Cardiac muscle cell (in vitro differentiated cells and primary cell): ENCODE measurements around the gene INSC. TPM values are rescaled to one million over a fixed set of nuclear protein-coding genes. Genes with fewer than 3 reads are reported as not detected.

Experiments used
- DNase-seq, 2 donors: peaks; one replicate each; pipeline versions ENCODE4 v3.0.0 to v3.0.0-alpha.2; 2010 to 2017; ENCODE audit warnings: low read depth in 1 of 2, low spot score in 1 of 2
- H3K27ac ChIP-seq: fragments of 200-600 bp; sonication (generic); 2 replicates; pipeline ENCODE4 v1.5.1; 2016
- H3K27me3 ChIP-seq: fragments of 200-600 bp; sonication (generic); 2 replicates; pipeline ENCODE4 v1.6.0; 2016; ENCODE audit warnings: control low read depth
- H3K36me3 ChIP-seq: fragments of 200-600 bp; sonication (generic); 2 replicates; pipeline ENCODE4 v1.5.1; 2016; ENCODE audit warnings: control low read depth
- H3K4me1 ChIP-seq: fragments of 200-600 bp; sonication (generic); 2 replicates; pipeline ENCODE4 v1.8.1; 2017; ENCODE audit warnings: low read depth, mild to moderate bottlenecking, mixed run types
- H3K4me3 ChIP-seq: fragments of 200-600 bp; sonication (generic); 2 replicates; pipeline ENCODE4 v1.5.1; 2016; ENCODE audit warnings: mild to moderate bottlenecking
- H3K9me3 ChIP-seq: fragments of 200-600 bp; sonication (generic); 2 replicates; pipeline ENCODE4 v1.5.1; 2017; ENCODE audit warnings: low read depth, mild to moderate bottlenecking, control low read depth
- polyA plus RNA-seq: library from polyadenylated mRNA; unstranded; fragments of >200 nt; fragmentation: Nextera tagmentation; extraction: Ambion mirVana; gene quantifications from 2 replicates; pipeline ENCODE4 v1.2.1, GENCODE V29; 2016
- total RNA-seq: library from RNA; depleted of rRNA; stranded (reverse); fragments of >200 nt; gene quantifications from 2 replicates; pipeline ENCODE4 v1.2.3, GENCODE V29; 2016
- TF ChIP-seq, protein P1 (sequence below): IDR thresholded peaks from 2 replicates; pipeline ENCODE4 v1.5.1; 2012; ENCODE audit warnings: low read depth, mild to moderate bottlenecking, low read length

The INSC gene
- total and polyA plus RNA-seq, 2 experiments from 2014 or later: not detected

DNA sequence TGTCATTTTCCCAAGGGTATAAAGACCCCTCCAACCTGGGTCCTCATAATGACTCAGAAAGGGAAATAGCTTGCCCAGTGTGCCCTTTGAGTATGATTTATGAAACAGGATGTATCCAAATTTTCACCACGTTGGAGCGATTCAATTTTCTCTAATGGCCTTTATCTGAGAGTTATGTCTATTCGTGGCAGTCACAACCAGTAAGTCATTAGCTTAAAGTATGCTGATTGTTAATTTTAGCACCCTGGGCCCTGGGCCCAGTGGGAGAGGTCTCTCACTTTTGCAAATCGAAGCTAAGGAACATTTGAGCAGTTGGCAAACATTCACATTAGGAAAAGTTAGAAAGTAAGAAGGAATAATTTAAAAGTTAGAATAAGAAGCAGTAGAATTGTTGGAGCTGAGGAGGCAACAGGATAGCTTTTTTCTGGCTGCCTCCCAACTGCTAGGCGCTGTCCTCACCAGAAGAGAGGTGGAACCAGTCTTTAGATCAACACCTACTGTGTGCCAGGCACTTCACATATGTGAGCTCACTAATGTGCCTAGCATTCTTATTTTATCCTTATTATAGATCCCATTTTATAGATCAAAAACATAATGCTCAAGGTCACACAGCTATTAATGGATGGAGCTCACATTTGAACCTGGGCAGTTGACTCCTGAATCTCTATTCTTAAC lies 24.5 kb downstream of the INSC start:
- H3K36me3 ChIP-seq: no peaks in the 10 kb centered on the region
- H3K4me3 ChIP-seq: no peak overlapping the region
- H3K27me3 ChIP-seq: no peaks in the 10 kb centered on the region
- no peak overlapping the region for H3K27ac ChIP-seq
- TF ChIP-seq, protein P1, sequence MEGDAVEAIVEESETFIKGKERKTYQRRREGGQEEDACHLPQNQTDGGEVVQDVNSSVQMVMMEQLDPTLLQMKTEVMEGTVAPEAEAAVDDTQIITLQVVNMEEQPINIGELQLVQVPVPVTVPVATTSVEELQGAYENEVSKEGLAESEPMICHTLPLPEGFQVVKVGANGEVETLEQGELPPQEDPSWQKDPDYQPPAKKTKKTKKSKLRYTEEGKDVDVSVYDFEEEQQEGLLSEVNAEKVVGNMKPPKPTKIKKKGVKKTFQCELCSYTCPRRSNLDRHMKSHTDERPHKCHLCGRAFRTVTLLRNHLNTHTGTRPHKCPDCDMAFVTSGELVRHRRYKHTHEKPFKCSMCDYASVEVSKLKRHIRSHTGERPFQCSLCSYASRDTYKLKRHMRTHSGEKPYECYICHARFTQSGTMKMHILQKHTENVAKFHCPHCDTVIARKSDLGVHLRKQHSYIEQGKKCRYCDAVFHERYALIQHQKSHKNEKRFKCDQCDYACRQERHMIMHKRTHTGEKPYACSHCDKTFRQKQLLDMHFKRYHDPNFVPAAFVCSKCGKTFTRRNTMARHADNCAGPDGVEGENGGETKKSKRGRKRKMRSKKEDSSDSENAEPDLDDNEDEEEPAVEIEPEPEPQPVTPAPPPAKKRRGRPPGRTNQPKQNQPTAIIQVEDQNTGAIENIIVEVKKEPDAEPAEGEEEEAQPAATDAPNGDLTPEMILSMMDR: no peak
- no peaks in the 10 kb centered on the region for H3K9me3 ChIP-seq
- DNase-seq: no peak
- no peaks in the 10 kb centered on the region for H3K4me1 ChIP-seq

DNA sequence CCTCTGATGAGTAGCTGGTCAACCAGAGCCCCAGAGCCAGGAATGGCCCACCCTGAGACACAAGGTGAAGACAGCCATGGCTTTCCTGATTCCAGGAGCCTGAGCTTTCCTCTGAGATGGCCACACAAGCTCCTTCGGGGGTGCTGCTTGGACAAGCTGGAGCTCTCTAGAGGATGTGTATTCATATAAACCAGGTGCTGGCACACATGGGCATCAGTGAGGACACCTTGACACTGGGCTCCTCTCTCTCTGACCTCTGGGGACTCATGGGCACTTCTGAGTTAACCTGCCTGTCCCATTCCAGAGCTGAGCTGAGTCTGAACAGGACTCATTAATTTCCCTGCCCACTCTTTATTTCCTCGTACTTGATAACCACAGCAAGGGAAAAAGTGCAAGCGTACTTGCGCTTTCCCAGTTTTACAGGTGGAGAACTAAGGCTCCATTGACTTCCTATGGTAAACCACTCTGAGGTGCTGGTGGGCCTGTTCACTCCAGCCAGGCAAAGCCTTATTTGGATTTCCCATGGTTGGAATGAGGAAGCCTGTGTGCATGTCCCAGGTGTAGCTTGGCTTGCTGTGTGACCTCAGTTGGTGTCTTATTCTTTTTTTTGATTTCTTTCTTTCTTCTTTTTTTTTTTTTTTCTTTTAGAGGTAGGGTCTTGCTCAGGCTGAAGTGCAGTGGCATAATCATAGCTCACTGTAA lies 25.4 kb downstream of the INSC start:
- DNase-seq: no peak
- H3K9me3 ChIP-seq: no peaks in the 10 kb centered on the region
- H3K36me3 ChIP-seq: no peaks in the 10 kb centered on the region
- H3K27me3 ChIP-seq: no peaks in the 10 kb centered on the region
- TF ChIP-seq, protein P1: no peak
- H3K4me1 ChIP-seq: no peaks in the 10 kb centered on the region
- no peak overlapping the region for H3K4me3 ChIP-seq
- no peak overlapping the region for H3K27ac ChIP-seq

DNA sequence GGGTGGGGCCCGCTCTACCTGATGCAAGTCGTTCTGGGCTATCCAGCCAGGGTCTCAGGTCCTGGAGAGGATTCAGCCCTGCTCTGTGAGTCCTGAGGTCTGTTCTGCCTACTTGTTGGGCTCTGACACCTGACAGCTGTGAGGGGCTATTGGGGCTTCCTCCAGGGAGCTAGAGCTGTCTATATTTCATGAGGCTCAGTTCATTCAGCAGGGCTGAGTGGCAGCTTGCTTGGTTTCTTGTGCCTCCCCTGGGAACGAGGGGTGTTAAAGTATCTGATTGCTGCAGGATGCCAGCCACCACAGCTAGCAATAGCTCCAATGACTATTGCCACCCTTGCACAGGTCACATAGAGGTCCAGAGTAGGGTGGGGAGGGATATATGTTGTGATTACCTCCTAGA lies 26.7 kb downstream of the INSC start:
- no peaks in the 10 kb centered on the region for H3K9me3 ChIP-seq
- no peaks in the 10 kb centered on the region for H3K36me3 ChIP-seq
- no peak overlapping the region for H3K27ac ChIP-seq
- TF ChIP-seq, protein P1: no peak
- no peak for DNase-seq
- no peaks in the 10 kb centered on the region for H3K4me1 ChIP-seq
- no peaks in the 10 kb centered on the region for H3K27me3 ChIP-seq
- H3K4me3 ChIP-seq: no peak overlapping the region

DNA sequence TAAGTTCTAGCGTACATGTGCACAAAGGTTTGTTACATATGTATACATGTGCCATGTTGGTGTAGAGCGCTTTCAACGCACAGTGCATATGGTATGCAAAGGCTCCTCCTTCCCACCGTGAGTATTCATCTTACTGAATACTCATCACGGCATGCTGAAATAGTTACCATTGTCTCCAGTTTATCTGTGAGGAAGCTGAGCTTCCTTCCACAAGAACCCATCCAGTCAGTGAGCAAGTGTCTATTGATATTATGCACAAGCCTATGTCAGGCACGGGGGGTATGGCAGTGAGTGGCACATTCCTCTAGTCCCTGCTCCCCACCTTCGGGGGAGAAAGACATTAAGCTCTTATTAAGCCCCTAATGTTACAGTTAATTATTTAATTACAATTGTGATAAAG lies 28.1 kb downstream of the INSC start:
- no peak overlapping the region for H3K4me3 ChIP-seq
- H3K36me3 ChIP-seq: no peaks in the 10 kb centered on the region
- DNase-seq: no peak
- no peak overlapping the region for H3K27ac ChIP-seq
- TF ChIP-seq, protein P1: no peak
- no peaks in the 10 kb centered on the region for H3K9me3 ChIP-seq
- H3K4me1 ChIP-seq: no peaks in the 10 kb centered on the region
- H3K27me3 ChIP-seq: no peaks in the 10 kb centered on the region

DNA sequence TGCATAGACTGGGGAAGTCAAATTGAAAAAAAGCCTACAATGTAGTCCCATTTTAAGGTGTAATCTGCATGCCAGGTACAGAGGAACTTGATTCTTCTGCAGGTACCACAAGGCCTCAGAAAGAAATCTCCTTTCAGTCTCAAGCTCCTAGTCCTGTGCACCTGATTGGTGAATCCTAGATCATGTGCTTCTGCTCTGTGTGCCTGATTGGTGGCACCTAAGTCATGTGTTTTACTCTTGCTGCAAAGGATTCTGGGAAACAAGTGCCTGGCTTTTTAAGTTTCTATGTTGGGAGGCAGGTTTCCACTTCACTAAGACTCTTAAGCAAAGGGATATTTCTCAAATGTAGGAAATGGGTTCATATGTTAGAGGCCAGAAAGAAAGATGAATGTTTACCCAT lies 29.1 kb downstream of the INSC start:
- TF ChIP-seq, protein P1: no peak
- no peaks in the 10 kb centered on the region for H3K4me1 ChIP-seq
- no peak overlapping the region for H3K4me3 ChIP-seq
- H3K27ac ChIP-seq: no peak overlapping the region
- no peaks in the 10 kb centered on the region for H3K9me3 ChIP-seq
- no peaks in the 10 kb centered on the region for H3K36me3 ChIP-seq
- H3K27me3 ChIP-seq: no peaks in the 10 kb centered on the region
- no peak for DNase-seq
